ENCODE results near the gene CCNB2.

- TF ChIP-seq CTCF (conservative IDR thresholded peaks at IDR 0.05 in 1 of 2, IDR thresholded peaks at IDR 0.05 in 1 of 2; ENCODE audit: low read depth in 1 of 2, low read length in 2 of 2) = no peak
- TF ChIP-seq EZH2 (IDR thresholded peaks at IDR 0.05; ENCODE audit: low read length, missing control alignments) = no peak
Observed at GRCh38 chr15:59157840-59158700, 53.1 kb downstream of the CCNB2 start.
